ENCODE data around the gene WDFY4. TPM values are rescaled to one million over a fixed set of nuclear protein-coding genes. Genes with fewer than 3 reads are reported as not detected.
A peak's percentile ranks its signal among the peaks of the same experiment; 100 is the strongest.

WDFY4 gene
- total RNA-seq, 1 experiment from 2014 or later = not detected

- BruUV-seq (replicated peaks) = no TSS peak
- POLR2A ChIA-PET (ENCODE audit: unreplicated experiment) = no interaction called here
- CTCF ChIA-PET = interaction anchor here (0.6 kb wide), 1 partner anchor 431 kb away, joined by 3 read pairs; no protein-coding TSS in a partner anchor
- H3K4me3 ChIP-seq = no peak overlapping the region
- H2AFZ ChIP-seq = no peak overlapping the region
- no peaks in the 10 kb centered on the region for H3F3A ChIP-seq (ENCODE audit: insufficient read depth, low read depth)
- no peaks in the 10 kb centered on the region for H3K9me3 ChIP-seq (ENCODE audit: insufficient read depth, low read depth)
- no peaks in the 10 kb centered on the region for H3K4me1 ChIP-seq (replicated peaks; ENCODE audit: insufficient read depth)
- 0 out of 2 replicates have a peak, but pooled peaks cover 15% of the 10 kb centered on the region for H3K27me3 ChIP-seq (ENCODE audit: insufficient read depth, low read depth)
- no peak overlapping the region for H3K27ac ChIP-seq
- intact Hi-C loops (cut with micrococcal nuclease; ENCODE audit: unreplicated experiment) = no loop called here
- no peak overlapping the region for H3K4me2 ChIP-seq
- no peaks in the 10 kb centered on the region for H3K79me2 ChIP-seq (ENCODE audit: low read depth)
- H3K9me2 ChIP-seq (ENCODE audit: insufficient read depth) = no peaks in the 10 kb centered on the region
- TF ChIP-seq EZH2 (IDR thresholded peaks at IDR 0.05; ENCODE audit: low read depth) (no peak), CTCF (conservative IDR thresholded peaks at IDR 0.05) (peak; percentile 56)
- no peaks in the 10 kb centered on the region for H3K36me3 ChIP-seq (ENCODE audit: low read depth)
- H4K20me1 ChIP-seq (ENCODE audit: insufficient read depth) = no peaks in the 10 kb centered on the region
- peak in 1 of 2 experiments; percentile 12 for DNase-seq
Measured at GRCh38 chr10:48976196-48976595, 291.5 kb downstream of the WDFY4 start.

- Histone ChIP-seq H3F3A (ENCODE audit: insufficient read depth, low read depth) (no peaks in the 10 kb centered on the region), H2AFZ (no peak overlapping the region), H3K27ac (no peak overlapping the region), H3K4me1 (replicated peaks; ENCODE audit: insufficient read depth) (no peaks in the 10 kb centered on the region), H3K4me2 (no peak overlapping the region), H3K27me3 (ENCODE audit: insufficient read depth, low read depth) (peaks cover 11% of the 10 kb centered on the region; the same call in 1 of the 2 replicates), H3K79me2 (ENCODE audit: low read depth) (no peaks in the 10 kb centered on the region), H3K9me3 (ENCODE audit: insufficient read depth, low read depth) (no peaks in the 10 kb centered on the region), H3K4me3 (no peak overlapping the region), H4K20me1 (ENCODE audit: insufficient read depth) (no peaks in the 10 kb centered on the region), H3K9me2 (ENCODE audit: insufficient read depth) (no peaks in the 10 kb centered on the region), H3K36me3 (ENCODE audit: low read depth) (no peaks in the 10 kb centered on the region)
- CTCF ChIA-PET = no interaction called here
- POLR2A ChIA-PET (ENCODE audit: unreplicated experiment) = no interaction called here
- BruUV-seq (replicated peaks) = no TSS peak
- TF ChIP-seq EZH2 (IDR thresholded peaks at IDR 0.05; ENCODE audit: low read depth) (no peak), CTCF (conservative IDR thresholded peaks at IDR 0.05) (no peak)
- no peak for DNase-seq
- intact Hi-C loops (cut with micrococcal nuclease; ENCODE audit: unreplicated experiment) = no loop called here
Measured at GRCh38 chr10:48978318-48978717, 293.6 kb downstream of the WDFY4 start.

GRCh38 chr10:48981310-48981907 is 296.7 kb downstream of the WDFY4 start:
- intact Hi-C loops (cut with micrococcal nuclease; ENCODE audit: unreplicated experiment) = loop anchor here (1.0 to 10.0 kb wide), 2 partner anchors 423 to 538 kb away; no protein-coding TSS in a partner anchor
- Histone ChIP-seq H3K27me3 (ENCODE audit: insufficient read depth, low read depth) (peaks cover 11% of the 10 kb centered on the region; the same call in 1 of the 2 replicates), H3K4me1 (replicated peaks; ENCODE audit: insufficient read depth) (no peaks in the 10 kb centered on the region), H3K4me2 (no peak overlapping the region), H3K27ac (no peak overlapping the region), H2AFZ (no peak overlapping the region), H3F3A (ENCODE audit: insufficient read depth, low read depth) (no peaks in the 10 kb centered on the region), H3K36me3 (ENCODE audit: low read depth) (no peaks in the 10 kb centered on the region), H3K9me3 (ENCODE audit: insufficient read depth, low read depth) (no peaks in the 10 kb centered on the region), H3K79me2 (ENCODE audit: low read depth) (no peaks in the 10 kb centered on the region), H3K9me2 (ENCODE audit: insufficient read depth) (no peaks in the 10 kb centered on the region), H4K20me1 (ENCODE audit: insufficient read depth) (no peaks in the 10 kb centered on the region), H3K4me3 (no peak overlapping the region)
- ChIA-PET CTCF (no interaction called here), POLR2A (ENCODE audit: unreplicated experiment) (no interaction called here)
- peak; percentile 81 for TF ChIP-seq CTCF (conservative IDR thresholded peaks at IDR 0.05)
- no peak for TF ChIP-seq EZH2 (IDR thresholded peaks at IDR 0.05; ENCODE audit: low read depth)
- BruUV-seq (replicated peaks) = no TSS peak
- DNase-seq = peak in 1 of 2 experiments; percentile 55

Data from PC-9 (cell line).